Panc1 (cell line): ENCODE data around the gene B4GALT6. TPM values are rescaled to one million over a fixed set of nuclear protein-coding genes. Genes with fewer than 3 reads are reported as not detected.

ENCODE experiments used
- ATAC-seq: fragments of 200-7000 bp; cut with Tn5 transposase; 2 replicates; pipeline ENCODE4 v1.9.1; 2020; ENCODE audit warnings: mild to moderate bottlenecking, moderate library complexity
- BruUV-seq: library from RNA; stranded (reverse); fragments of 400-500 nt; replicated peaks from 2 replicates; lab custom pipeline; 2021; lab: Mats Ljungman, UMichigan
- CTCF ChIA-PET: fragments of 300-600 bp; sonication (Branson Sonifier 250); formaldehyde crosslinking; loops from one replicate; lab custom pipeline; 2022; ENCODE audit warnings: antibody characterized with exemption; lab: Charles Lee
- POLR2A ChIA-PET: fragments of 300-600 bp; sonication (Branson Sonifier 250); formaldehyde crosslinking; loops from one replicate; lab custom pipeline; 2022; ENCODE audit warnings: antibody characterized with exemption; lab: Charles Lee
- DNase-seq: peaks from one replicate; pipeline ENCODE4 v3.0.0-alpha.2; 2010; ENCODE audit warnings: low read depth, low spot score
- H3K27ac ChIP-seq: 2 replicates; pipeline ENCODE4 v1.5.1; 2011; ENCODE audit warnings: mild to moderate bottlenecking, low read length, inconsistent platforms
- H3K27me3 ChIP-seq: fragments of 200-500 bp; sonication (Bioruptor generic); 2 replicates; pipeline ENCODE4 v1.6.0; 2014; ENCODE audit warnings: low read length, inconsistent platforms; ENCODE audit not compliant: control insufficient read depth, insufficient read depth
- H3K36me3 ChIP-seq: fragments of 200-500 bp; sonication (Bioruptor generic); 2 replicates; pipeline ENCODE4 v1.5.1; 2014; ENCODE audit warnings: inconsistent platforms, mild to moderate bottlenecking, low read length, moderate library complexity; ENCODE audit not compliant: control insufficient read depth, insufficient read depth
- H3K4me1 ChIP-seq: 2 replicates; pipeline ENCODE4 v1.5.1; 2011; ENCODE audit warnings: inconsistent platforms, mild to moderate bottlenecking, low read length, moderate library complexity; ENCODE audit not compliant: control insufficient read depth, insufficient read depth
- H3K4me3 ChIP-seq, 2 experiments: 2 replicates each; pipeline ENCODE4 v1.5.1; 2011 to 2012; ENCODE audit warnings: low read depth in 2 of 2, low read length in 2 of 2, mild to moderate bottlenecking in 2 of 2, inconsistent platforms in 1 of 2, moderate library complexity in 1 of 2
- H3K9me3 ChIP-seq: fragments of 200-500 bp; sonication (Bioruptor generic); 2 replicates; pipeline ENCODE4 v1.5.1; 2014; ENCODE audit warnings: low read depth, mild to moderate bottlenecking, inconsistent platforms, low read length, moderate library complexity; ENCODE audit not compliant: control insufficient read depth, insufficient read depth
- POLR2AphosphoS5 ChIP-seq: IDR thresholded peaks from 2 replicates; pipeline ENCODE4 v1.6.1; 2012; ENCODE audit warnings: mild to moderate bottlenecking, low read depth, low read length, moderate library complexity
- SIN3A ChIP-seq: IDR thresholded peaks from 2 replicates; pipeline ENCODE4 v1.6.1; 2012; ENCODE audit warnings: low read depth, mild to moderate bottlenecking, low read length, moderate library complexity, borderline replicate concordance; ENCODE audit not compliant: insufficient read depth
- TCF7L2 ChIP-seq: IDR thresholded peaks from 2 replicates; pipeline ENCODE4 v1.6.1; 2011; ENCODE audit warnings: mild to moderate bottlenecking, low read depth, low read length, inconsistent platforms
- in situ Hi-C: cut with HindIII; loops from 2 replicates; pipeline ENCODE4 v1.10.0; 2016; ENCODE audit warnings: low sequenced_read_pairs, low pct_unique_long_range_greater_than_20kb
- intact Hi-C: fragments of 100-400 bp; cut with micrococcal nuclease; formaldehyde crosslinking; loops from one replicate; pipeline ENCODE4 v1.10.0; 2022; ENCODE audit not compliant: unreplicated experiment
- total RNA-seq: library from RNA; stranded (reverse); gene quantifications from one replicate; pipeline ENCODE4 v1.2.1, GENCODE V29; 2021; ENCODE audit not compliant: unreplicated experiment
- TF ChIP-seq, protein P1 (sequence below), 2 experiments: IDR thresholded peaks; 2 replicates each; pipeline ENCODE4 v1.6.1; 2011 to 2012; ENCODE audit warnings: low read depth in 2 of 2, control low read depth in 1 of 2, low read length in 1 of 2, mild to moderate bottlenecking in 1 of 2, moderate library complexity in 1 of 2; ENCODE audit not compliant: insufficient read depth in 1 of 2
- TF ChIP-seq, protein P2 (sequence below): fragments of 450-650 bp; IDR thresholded peaks from 2 replicates; pipeline ENCODE4 v1.5.1; 2017; ENCODE audit warnings: mild to moderate bottlenecking

B4GALT6 gene
- total RNA-seq, 1 experiment from 2014 or later, result 36.3 TPM

DNA sequence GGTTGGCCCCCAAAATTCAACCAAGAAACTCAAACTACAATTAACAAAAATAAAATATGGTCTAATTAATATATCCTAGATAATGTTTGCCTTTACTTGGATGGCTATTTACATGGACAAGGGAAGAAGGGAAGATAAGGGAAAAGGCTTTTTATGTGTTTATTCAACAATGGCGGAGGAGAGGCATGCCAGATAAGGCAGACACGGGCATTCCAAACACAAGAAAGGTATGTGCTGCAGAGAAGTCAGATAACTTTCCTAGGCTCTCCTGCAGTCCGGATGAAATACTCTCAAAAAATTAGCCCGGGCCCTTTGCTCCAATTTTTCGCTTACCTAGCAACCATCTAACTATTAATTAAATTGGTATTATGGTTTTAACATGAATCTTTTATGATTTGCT lies 97.8 kb downstream of the B4GALT6 start:
- no peaks in the 10 kb centered on the region for H3K9me3 ChIP-seq
- no peak overlapping the region for H3K4me3 ChIP-seq
- no peak for DNase-seq
- TF ChIP-seq SIN3A (no peak), TCF7L2 (no peak), POLR2AphosphoS5 (no peak)
- TF ChIP-seq, protein P1, sequence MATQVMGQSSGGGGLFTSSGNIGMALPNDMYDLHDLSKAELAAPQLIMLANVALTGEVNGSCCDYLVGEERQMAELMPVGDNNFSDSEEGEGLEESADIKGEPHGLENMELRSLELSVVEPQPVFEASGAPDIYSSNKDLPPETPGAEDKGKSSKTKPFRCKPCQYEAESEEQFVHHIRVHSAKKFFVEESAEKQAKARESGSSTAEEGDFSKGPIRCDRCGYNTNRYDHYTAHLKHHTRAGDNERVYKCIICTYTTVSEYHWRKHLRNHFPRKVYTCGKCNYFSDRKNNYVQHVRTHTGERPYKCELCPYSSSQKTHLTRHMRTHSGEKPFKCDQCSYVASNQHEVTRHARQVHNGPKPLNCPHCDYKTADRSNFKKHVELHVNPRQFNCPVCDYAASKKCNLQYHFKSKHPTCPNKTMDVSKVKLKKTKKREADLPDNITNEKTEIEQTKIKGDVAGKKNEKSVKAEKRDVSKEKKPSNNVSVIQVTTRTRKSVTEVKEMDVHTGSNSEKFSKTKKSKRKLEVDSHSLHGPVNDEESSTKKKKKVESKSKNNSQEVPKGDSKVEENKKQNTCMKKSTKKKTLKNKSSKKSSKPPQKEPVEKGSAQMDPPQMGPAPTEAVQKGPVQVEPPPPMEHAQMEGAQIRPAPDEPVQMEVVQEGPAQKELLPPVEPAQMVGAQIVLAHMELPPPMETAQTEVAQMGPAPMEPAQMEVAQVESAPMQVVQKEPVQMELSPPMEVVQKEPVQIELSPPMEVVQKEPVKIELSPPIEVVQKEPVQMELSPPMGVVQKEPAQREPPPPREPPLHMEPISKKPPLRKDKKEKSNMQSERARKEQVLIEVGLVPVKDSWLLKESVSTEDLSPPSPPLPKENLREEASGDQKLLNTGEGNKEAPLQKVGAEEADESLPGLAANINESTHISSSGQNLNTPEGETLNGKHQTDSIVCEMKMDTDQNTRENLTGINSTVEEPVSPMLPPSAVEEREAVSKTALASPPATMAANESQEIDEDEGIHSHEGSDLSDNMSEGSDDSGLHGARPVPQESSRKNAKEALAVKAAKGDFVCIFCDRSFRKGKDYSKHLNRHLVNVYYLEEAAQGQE (IDR thresholded peaks at IDR 0.05; ENCODE audit: insufficient read depth in 1 of 2, low read depth in 2 of 2, low read length in 1 of 2), result no peak
- TF ChIP-seq, protein P2, sequence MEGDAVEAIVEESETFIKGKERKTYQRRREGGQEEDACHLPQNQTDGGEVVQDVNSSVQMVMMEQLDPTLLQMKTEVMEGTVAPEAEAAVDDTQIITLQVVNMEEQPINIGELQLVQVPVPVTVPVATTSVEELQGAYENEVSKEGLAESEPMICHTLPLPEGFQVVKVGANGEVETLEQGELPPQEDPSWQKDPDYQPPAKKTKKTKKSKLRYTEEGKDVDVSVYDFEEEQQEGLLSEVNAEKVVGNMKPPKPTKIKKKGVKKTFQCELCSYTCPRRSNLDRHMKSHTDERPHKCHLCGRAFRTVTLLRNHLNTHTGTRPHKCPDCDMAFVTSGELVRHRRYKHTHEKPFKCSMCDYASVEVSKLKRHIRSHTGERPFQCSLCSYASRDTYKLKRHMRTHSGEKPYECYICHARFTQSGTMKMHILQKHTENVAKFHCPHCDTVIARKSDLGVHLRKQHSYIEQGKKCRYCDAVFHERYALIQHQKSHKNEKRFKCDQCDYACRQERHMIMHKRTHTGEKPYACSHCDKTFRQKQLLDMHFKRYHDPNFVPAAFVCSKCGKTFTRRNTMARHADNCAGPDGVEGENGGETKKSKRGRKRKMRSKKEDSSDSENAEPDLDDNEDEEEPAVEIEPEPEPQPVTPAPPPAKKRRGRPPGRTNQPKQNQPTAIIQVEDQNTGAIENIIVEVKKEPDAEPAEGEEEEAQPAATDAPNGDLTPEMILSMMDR, result no peak
- no peaks in the 10 kb centered on the region; the same call in 1 of the 2 replicates for H3K27me3 ChIP-seq
- intact Hi-C loops, result no loop called here
- BruUV-seq, result no TSS peak
- no peak for ATAC-seq
- H3K36me3 ChIP-seq, result no peaks in the 10 kb centered on the region
- POLR2A ChIA-PET, result no interaction called here
- no peak overlapping the region for H3K27ac ChIP-seq
- CTCF ChIA-PET, result no interaction called here
- in situ Hi-C loops, result no loop called here
- H3K4me1 ChIP-seq, result no peaks in the 10 kb centered on the region

DNA sequence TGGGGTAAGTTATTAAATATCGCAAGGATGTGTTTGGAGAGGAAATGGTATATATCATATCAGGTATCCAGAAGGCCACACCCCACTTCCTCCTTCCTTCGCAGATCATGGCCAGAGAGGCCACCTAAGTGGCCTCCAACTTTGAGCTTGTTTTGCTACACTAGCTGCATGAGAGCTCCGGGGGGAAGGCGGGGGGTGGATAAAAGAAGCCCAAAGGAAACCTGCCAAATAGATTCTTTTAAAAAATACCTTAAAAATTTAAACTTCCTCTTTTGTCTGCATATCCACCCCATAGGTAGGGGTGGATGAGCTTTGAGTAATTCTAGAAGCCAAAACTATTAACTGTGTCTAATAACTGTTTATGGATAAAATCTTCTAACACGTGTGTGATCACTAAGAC lies 98.4 kb downstream of the B4GALT6 start:
- TF ChIP-seq, protein P1 (IDR thresholded peaks at IDR 0.05; ENCODE audit: insufficient read depth in 1 of 2, low read depth in 2 of 2, low read length in 1 of 2), result no peak
- TF ChIP-seq SIN3A (no peak), TCF7L2 (no peak), POLR2AphosphoS5 (no peak)
- TF ChIP-seq, protein P2, result no peak
- Histone ChIP-seq H3K4me1 (no peaks in the 10 kb centered on the region), H3K4me3 (no peak overlapping the region), H3K27me3 (no peaks in the 10 kb centered on the region), H3K27ac (no peak overlapping the region), H3K36me3 (no peaks in the 10 kb centered on the region), H3K9me3 (no peaks in the 10 kb centered on the region)
- no peak for ATAC-seq
- no peak for DNase-seq
- intact Hi-C loops, result no loop called here
- in situ Hi-C loops, result no loop called here
- ChIA-PET POLR2A (no interaction called here), CTCF (interaction anchor here (0.6 kb wide), 1 partner anchor 483 kb away, joined by 3 read pairs; no protein-coding TSS in a partner anchor)
- BruUV-seq, result no TSS peak
